ENCODE measurements around the gene SPEM2. TPM values are rescaled to one million over a fixed set of nuclear protein-coding genes. Genes with fewer than 3 reads are reported as not detected.

SPEM2 gene
- total RNA-seq, 1 experiment from 2014 or later = not detected

DNA sequence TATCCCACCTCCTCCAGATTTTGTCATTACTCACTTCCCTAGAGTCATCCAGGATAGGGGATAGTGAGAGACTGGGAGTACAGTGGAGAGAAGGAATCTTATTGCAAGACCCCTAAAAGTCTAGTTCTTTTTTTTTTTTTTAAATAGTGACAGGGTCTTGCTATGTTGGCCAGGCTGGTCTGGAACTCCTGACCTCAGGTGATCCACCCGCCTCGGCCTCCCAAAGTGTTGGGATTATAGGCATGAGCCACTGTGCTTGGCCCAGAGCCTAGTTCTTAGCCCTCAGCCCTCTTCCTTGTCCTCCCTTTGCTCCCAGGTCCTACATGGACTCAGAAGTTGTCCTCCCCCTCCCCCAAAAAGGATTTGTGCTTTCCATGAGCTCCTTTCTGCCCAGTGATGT lies 16.7 kb downstream of the SPEM2 start:
- H3F3A ChIP-seq (ENCODE audit: low read length, unreplicated experiment) = no peaks in the 10 kb centered on the region
- no peaks in the 10 kb centered on the region; the same call in 1 of the 2 replicates for H3K4me1 ChIP-seq (ENCODE audit: insufficient read depth, low read length)
- BruUV-seq (replicated peaks) = no TSS peak
- DNase-seq (no peak), ATAC-seq (no peak)
- H3K4me3 ChIP-seq (ENCODE audit: low read length) = no peak overlapping the region
- H3K9me2 ChIP-seq (replicated peaks; ENCODE audit: low read length) = no peaks in the 10 kb centered on the region
- no peaks in the 10 kb centered on the region for H4K20me1 ChIP-seq (ENCODE audit: low read length)
- H2AFZ ChIP-seq (ENCODE audit: low read length) = no peak overlapping the region
- intact Hi-C loops (cut with micrococcal nuclease) = no loop called here
- H3K79me2 ChIP-seq (ENCODE audit: low read length) = no peaks in the 10 kb centered on the region
- H3K9ac ChIP-seq (ENCODE audit: low read length) = no peak overlapping the region
- ChIA-PET POLR2A (ENCODE audit: unreplicated experiment) (no interaction called here), CTCF (no interaction called here)
- H3K27ac ChIP-seq (ENCODE audit: low read length) = no peak overlapping the region
- H3K9me3 ChIP-seq (ENCODE audit: low read length) = no peaks in the 10 kb centered on the region
- TF ChIP-seq, protein P1, sequence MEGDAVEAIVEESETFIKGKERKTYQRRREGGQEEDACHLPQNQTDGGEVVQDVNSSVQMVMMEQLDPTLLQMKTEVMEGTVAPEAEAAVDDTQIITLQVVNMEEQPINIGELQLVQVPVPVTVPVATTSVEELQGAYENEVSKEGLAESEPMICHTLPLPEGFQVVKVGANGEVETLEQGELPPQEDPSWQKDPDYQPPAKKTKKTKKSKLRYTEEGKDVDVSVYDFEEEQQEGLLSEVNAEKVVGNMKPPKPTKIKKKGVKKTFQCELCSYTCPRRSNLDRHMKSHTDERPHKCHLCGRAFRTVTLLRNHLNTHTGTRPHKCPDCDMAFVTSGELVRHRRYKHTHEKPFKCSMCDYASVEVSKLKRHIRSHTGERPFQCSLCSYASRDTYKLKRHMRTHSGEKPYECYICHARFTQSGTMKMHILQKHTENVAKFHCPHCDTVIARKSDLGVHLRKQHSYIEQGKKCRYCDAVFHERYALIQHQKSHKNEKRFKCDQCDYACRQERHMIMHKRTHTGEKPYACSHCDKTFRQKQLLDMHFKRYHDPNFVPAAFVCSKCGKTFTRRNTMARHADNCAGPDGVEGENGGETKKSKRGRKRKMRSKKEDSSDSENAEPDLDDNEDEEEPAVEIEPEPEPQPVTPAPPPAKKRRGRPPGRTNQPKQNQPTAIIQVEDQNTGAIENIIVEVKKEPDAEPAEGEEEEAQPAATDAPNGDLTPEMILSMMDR (conservative IDR thresholded peaks at IDR 0.05; ENCODE audit: low read depth, low read length) = no peak
- TF ChIP-seq EZH2 (IDR thresholded peaks at IDR 0.05; ENCODE audit: low read length, unreplicated experiment) (no peak), EZH2phosphoT487 (IDR thresholded peaks at IDR 0.05; ENCODE audit: borderline replicate concordance, low read length) (no peak)
- no peaks in the 10 kb centered on the region for H3K36me3 ChIP-seq (ENCODE audit: low read depth, low read length)
- no peaks in the 10 kb centered on the region for H3K27me3 ChIP-seq (ENCODE audit: low read length)
- no peak overlapping the region for H3K4me2 ChIP-seq (ENCODE audit: low read length)

DNA sequence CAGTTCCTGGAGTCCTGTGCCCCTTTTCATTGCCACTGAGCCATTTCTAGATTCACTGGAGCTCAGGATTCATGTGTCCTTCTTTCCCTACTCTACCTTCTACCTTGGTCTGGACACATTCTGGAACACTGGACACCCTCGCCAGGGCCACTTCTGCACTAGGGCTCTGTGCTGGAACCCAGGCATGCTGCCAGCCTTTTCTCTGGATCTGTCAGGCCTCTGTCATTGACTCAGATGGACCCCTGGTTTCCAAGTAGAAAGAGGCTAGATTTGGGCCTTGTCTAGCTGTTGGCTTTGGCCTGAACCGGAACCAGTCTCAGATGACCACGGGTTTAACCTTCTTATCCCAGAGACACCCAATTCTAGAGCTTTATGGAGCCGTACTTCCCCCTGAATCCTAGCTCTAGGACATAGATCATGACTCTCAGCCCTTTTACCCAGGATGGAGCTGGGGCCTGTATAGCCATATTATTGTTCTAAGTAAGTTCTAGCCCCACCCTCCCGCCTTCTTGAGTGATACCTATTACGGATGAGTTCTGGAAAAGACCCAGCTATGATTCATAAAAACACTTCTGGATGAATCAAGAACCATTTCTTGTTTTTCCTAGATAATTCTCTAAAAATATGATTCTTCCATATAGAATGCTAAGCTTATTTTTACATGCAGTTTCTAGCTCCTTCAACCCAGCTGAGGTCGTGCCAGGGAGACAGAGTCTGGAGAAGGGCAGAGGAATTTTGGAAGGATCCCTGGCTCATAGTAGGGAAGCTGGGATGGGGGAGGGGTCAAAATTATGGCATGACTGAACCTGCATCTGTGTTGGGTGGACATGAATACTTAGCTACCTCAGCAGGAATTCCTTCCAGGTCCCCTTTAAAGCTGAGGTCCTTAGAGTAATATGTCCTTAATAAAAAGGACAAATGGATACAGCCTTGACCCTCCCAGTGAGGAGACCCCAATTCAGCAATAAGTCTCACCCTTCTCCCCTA lies 18.4 kb downstream of the SPEM2 start:
- H3K36me3 ChIP-seq (ENCODE audit: low read depth, low read length) = no peaks in the 10 kb centered on the region
- H3K4me2 ChIP-seq (ENCODE audit: low read length) = no peak overlapping the region
- POLR2A ChIA-PET (ENCODE audit: unreplicated experiment) = no interaction called here
- H3K9me3 ChIP-seq (ENCODE audit: low read length) = no peaks in the 10 kb centered on the region
- CTCF ChIA-PET = interaction anchor here (0.6 to 1.0 kb wide), 2 partner anchors 33 to 88 kb away, joined by 3 read pairs; no protein-coding TSS in a partner anchor
- no peak for TF ChIP-seq EZH2phosphoT487 (IDR thresholded peaks at IDR 0.05; ENCODE audit: borderline replicate concordance, low read length)
- TF ChIP-seq, protein P1 (conservative IDR thresholded peaks at IDR 0.05; ENCODE audit: low read depth, low read length) = no peak
- no peak for TF ChIP-seq EZH2 (IDR thresholded peaks at IDR 0.05; ENCODE audit: low read length, unreplicated experiment)
- no peak overlapping the region for H3K27ac ChIP-seq (ENCODE audit: low read length)
- no peaks in the 10 kb centered on the region; the same call in 1 of the 2 replicates for H3K4me1 ChIP-seq (ENCODE audit: insufficient read depth, low read length)
- H3K79me2 ChIP-seq (ENCODE audit: low read length) = no peaks in the 10 kb centered on the region
- H3K9me2 ChIP-seq (replicated peaks; ENCODE audit: low read length) = no peaks in the 10 kb centered on the region
- intact Hi-C loops (cut with micrococcal nuclease) = no loop called here
- ATAC-seq (no peak), DNase-seq (peak; percentile 50)
- no TSS peak for BruUV-seq (replicated peaks)
- no peak overlapping the region for H3K4me3 ChIP-seq (ENCODE audit: low read length)
- no peak overlapping the region for H3K9ac ChIP-seq (ENCODE audit: low read length)
- no peak overlapping the region for H2AFZ ChIP-seq (ENCODE audit: low read length)
- no peaks in the 10 kb centered on the region for H4K20me1 ChIP-seq (ENCODE audit: low read length)
- H3K27me3 ChIP-seq (ENCODE audit: low read length) = no peaks in the 10 kb centered on the region
- H3F3A ChIP-seq (ENCODE audit: low read length, unreplicated experiment) = no peaks in the 10 kb centered on the region
